IPS-NIHi11 (cell line): ENCODE measurements around the gene HS6ST2.

ENCODE experiments used
- DNase-seq: peaks from one replicate; pipeline ENCODE4 v3.0.0; 2012; ENCODE audit warnings: mixed read lengths, low spot score

HS6ST2 gene

DNA sequence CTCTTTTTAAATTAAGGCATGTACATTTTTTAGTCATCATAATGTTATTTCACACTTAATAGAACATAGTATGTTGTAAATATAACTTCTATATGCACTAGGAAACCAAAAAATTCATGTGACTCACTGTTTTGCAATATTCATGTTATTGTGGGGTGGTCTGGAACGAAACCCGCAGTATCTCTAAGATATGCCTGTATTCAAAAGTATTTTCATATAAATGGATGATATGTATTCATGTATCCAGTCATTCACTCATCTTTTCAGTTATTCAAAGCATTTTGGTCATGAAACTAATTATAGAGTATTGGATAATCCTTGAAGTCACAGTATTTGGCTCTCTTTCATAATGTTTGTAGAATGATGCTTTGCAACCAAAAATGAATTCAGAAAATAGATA is 168.1 kb downstream of the HS6ST2 start:
- DNase-seq = no peak

GRCh38 chrX:132786217-132786616 is 172.2 kb downstream of the HS6ST2 start:
- DNase-seq = no peak

DNA sequence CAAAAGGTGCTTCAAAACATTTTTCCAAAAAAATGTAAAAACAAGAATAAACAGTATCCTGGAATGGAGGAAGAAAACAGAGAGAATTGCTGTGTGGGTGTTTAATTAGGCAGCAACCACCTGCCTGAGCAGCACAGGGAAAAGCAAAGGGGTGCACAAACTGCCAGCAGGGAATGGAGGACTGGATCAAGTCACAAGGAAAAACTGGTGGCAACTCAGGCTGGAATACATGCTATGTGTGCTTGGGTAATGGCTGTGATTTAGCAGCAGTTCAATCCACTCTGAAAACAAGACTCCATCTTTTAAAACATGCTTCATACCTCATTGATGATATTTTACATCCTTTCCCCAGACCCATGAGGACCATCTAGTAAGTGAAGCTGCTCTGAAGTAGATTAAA is 179.5 kb downstream of the HS6ST2 start:
- no peak for DNase-seq

- no peak for DNase-seq
Measured at GRCh38 chrX:132776486-132777210, 181.8 kb downstream of the HS6ST2 start.

DNA sequence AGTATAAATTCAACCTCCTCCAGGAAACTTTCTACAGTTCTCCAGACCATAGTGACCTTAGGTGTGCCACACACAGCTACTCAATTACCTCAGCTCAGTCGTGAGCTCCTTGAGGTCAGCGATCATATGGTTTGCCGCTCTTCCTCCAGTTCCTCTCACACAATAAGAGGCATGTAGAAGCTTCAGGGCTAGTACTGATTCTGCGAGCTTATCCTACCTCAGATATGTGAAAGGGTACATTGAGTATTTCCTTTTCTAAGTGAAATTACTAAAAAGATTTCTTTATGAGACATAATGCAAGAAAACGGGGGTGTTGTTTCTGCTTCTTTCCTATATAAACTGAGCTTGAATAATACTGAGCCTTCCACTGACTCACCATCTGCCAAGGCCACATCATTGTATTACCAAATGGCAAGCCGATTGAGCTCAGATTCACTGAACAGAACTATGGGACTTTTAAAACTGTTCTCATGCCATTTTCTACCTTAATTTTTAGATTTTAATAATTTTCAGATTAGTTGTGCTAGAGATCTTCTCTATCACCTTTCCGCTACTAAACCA is 183.1 kb downstream of the HS6ST2 start:
- no peak for DNase-seq

GRCh38 chrX:132774010-132774714 is 184.3 kb downstream of the HS6ST2 start:
- DNase-seq = no peak

GRCh38 chrX:132769609-132770008 is 188.8 kb downstream of the HS6ST2 start:
- no peak for DNase-seq

DNA sequence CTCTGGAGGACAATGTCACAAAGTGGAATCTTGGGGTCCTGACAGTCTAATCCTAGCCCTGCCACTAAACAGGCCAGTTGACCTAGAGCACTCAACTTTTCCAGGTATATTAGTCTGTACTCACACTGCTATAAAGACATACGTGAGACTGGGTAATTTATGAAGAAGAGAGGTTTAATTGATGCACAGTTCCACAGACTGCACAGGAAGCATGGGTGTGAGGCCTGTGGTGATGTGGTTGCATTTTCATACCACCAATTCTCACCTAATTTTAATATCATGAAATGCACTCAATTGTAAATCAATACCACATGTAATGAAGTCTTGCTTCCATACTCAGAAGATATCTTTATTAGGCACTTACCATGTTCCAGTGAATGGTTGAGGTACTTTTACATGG is 192.0 kb downstream of the HS6ST2 start:
- no peak for DNase-seq

- DNase-seq = no peak
Measured at GRCh38 chrX:132763528-132763927, 194.9 kb downstream of the HS6ST2 start.

DNA sequence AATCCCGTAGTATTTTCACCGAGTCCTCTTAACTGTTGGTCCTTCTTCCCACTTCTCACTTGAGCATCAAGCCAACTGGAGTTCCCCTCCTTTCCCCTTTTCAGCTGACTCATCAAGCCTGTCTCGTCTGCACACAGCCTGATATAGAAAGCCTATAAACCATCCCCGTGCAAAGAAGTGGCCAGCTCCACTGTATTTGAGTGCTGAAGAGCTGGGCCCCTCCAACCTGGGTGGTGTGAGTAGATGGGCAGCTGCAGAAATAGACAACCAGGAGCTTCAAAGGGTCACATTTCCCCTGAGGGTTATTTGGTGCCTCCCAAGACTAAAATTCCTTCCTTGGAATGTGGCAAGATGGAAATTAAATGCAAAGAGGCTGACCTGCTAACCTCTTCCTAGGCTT is 199.7 kb downstream of the HS6ST2 start:
- no peak for DNase-seq

DNA sequence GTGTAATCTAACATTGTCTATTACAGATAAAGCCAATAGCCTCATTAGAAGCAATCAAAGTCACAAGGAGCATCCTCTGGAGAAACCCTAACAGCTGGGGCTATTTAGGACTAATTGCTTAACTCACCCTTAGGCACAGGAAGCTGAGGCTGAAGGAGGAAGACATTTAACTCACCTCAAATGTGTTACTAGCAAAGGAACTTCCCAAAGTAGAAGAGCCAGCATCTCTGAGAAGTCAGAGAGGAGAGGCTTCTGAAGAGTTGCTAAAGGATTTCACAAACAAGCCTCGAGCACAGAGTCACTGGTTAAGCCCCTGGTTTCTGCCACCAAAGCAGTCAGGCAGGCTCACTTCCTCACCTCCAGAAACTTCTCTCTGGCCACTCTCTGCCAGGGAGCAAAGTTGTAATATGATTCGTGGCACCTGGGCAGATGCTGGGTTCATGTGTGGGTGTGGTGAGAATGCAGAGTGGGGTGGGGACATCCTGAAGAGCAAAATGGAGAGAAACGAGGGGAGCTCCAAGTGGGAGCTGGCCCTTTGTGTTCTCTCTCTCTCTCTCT is 201.3 kb downstream of the HS6ST2 start:
- no peak for DNase-seq

GRCh38 chrX:132756439-132756838 is 202.0 kb downstream of the HS6ST2 start:
- DNase-seq = no peak

DNA sequence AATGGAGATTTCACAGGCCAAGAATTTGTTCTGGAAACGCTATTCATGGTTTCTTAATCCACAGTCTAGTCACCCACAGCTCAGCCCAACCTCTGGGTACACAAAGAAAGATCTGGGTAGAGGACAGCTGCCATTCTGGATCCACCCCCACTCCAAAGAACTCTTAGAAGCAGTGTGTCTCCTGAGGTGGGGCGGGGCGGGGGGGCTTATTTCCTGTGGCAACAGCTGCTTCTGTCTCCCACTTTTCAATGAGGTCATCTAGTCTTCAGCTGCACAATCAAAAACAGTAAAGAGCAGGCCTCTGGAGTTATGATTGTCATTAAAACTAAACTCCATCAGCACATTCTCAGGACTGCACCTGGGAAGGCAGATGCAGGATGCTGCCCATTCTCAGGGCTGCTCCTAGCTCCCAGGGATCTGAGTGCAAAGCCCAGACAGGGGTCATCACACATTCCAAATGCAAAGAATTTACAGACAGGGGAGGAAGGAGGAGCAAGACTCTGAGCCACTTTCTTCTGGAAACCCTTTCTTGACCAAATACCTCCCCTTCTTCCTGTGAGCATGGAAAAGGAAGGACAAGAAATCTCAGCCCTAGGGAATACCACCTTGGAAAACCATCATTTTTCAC is 207.3 kb downstream of the HS6ST2 start:
- no peak for DNase-seq

DNA sequence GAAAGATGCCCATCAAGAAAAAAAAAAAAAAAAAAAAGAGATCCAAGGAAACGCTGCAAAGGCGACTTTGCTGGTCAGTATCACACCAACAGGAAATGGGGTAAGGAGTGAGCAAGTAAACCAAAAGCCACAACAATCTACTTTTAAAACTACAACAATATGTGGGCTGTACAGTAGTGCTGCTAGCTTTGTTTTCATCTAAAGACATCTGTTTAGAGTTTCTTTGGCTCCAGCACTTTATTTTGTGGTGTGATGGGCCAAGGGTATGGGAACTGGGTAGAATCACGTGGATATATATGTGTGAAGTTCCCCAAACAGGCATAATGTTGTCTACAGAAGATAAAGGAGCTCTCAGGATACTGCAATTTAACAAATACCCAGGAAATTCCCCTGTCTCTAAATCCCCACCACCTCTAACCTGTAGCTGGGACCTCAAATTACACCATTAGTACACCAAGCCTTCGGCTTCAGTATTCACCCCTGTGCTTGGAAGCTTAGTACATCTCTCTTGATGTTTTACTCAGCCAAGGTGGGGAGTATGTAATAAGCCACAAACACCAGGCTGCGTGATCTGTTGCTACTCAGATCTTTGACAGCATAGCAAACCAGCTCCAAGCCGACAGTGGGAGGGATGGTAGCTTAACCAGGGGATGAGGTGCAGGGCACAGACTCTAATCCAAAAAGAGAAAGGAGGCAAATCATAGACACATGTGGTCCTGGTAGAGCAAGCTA is 207.9 kb downstream of the HS6ST2 start:
- no peak for DNase-seq

DNA sequence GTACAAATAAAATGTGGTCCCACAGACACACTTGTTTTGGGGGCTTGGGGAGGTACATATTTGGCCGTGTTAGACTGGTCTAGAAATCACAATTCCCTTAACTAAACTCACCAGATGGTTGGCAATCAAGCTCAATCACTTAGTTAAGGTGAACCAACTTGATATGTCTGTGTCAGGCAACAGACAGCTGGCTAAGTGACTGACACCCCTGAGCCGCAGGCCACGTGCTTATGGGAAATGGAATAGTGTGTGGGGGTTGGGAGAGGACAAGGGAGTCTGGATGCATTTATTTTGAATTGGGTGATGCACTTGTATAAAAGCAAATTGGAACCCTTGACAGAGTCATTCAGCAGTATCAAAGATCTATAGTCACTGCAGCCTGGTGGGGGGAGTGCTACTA is 209.0 kb downstream of the HS6ST2 start:
- DNase-seq = no peak

- no peak for DNase-seq
Measured at GRCh38 chrX:132748909-132749308, 209.5 kb downstream of the HS6ST2 start.

DNA sequence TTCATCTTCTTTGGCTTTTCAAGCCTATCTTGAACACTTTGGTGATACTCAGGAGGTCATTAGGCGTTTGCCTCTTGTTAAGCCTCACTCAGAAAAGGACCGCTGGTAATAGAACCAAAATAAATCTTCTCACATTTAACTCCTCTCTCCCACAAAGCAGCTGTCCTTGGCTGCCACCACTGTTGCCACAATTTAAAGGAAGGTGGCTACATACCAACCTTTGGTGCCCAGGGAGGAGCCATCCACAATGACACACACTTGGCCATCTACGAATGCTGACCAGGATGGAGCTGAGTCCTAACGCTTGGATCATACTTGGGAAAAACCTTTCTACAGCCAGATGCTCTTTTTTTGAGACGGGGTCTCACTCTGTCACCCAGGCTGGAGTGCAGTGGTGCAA is 210.2 kb downstream of the HS6ST2 start:
- DNase-seq = no peak

GRCh38 chrX:132745593-132745992 is 212.8 kb downstream of the HS6ST2 start:
- DNase-seq = no peak

- DNase-seq = no peak
Measured at GRCh38 chrX:132744470-132744869, 214.0 kb downstream of the HS6ST2 start.

DNA sequence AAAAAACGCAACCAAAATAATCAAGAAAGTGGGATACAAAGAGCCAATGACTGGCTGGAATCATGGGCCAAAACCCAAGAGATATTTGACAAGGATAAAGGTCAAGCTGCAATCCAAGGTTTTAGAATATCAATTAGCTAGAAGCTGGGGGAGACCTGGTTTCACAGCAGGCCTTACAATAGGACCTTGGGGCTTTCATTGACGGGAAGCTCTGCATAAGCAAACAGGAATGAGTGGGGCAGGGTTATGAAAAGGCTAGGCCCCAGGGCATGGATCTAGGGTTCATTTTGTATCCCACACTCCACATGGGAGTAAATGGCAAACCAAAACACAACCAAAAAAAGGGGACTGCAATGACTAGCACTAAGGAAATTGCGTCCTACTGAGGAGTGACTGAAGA is 215.3 kb downstream of the HS6ST2 start:
- DNase-seq = no peak

GRCh38 chrX:132742246-132742645 is 216.2 kb downstream of the HS6ST2 start:
- DNase-seq = no peak

DNA sequence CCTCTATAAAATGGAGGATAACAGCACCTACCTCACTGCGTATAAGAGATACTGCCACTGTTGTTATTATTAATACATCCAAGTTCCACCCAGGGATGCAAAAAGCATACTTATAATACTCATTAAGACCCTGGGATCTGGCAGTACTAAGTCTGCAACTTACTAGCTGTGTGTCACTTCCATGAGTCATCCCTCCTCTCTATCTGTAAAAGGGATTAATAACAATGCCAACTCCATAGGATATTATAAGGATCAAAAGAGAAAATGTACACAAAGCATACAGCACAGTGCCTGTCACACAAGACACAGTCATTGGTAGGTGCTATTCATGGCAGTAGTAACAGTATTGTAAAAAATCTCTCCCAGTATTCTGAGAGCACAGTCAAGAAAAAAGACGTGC is 216.7 kb downstream of the HS6ST2 start:
- no peak for DNase-seq
